HG03354 (cell line): ENCODE results near the gene MYBPC1.
"Not testable (repeated sequence)": the region's sequence is repeated elsewhere in the genome, so short reads cannot be mapped to it uniquely, and the experiment has no call there.

Source experiments
- ATAC-seq: cut with Tn5 transposase; IDR thresholded peaks from one replicate; pipeline ENCODE4 v1.9.1; 2021; ENCODE audit warnings: mild to moderate bottlenecking; ENCODE audit not compliant: unreplicated experiment, poor library complexity, severe bottlenecking

Gene MYBPC1

GRCh38 chr12:101594700-101595099 is at the start of gene MYBPC1:
Gene MYBPC1, plus strand, starts transcription at chr12:101594971. Its CDS starts 100 bp downstream, at chr12:101595071.
- ATAC-seq, result no peak

- ATAC-seq, result no peak
Measured at GRCh38 chr12:101551362-101552114, 43.2 kb upstream of the MYBPC1 start.

- no peak for ATAC-seq
Measured at GRCh38 chr12:101552277-101552676, 42.5 kb upstream of the MYBPC1 start.

GRCh38 chr12:101557094-101557493 is 37.7 kb upstream of the MYBPC1 start:
- no peak for ATAC-seq

- ATAC-seq, result not testable (repeated sequence)
Measured at GRCh38 chr12:101558726-101559125, 36.0 kb upstream of the MYBPC1 start.

- ATAC-seq, result no peak
Measured at GRCh38 chr12:101563212-101563611, 31.6 kb upstream of the MYBPC1 start.

- ATAC-seq, result no peak
Measured at GRCh38 chr12:101564912-101565311, 29.9 kb upstream of the MYBPC1 start.

GRCh38 chr12:101566318-101566717 is 28.5 kb upstream of the MYBPC1 start:
- no peak for ATAC-seq

- ATAC-seq, result no peak
Measured at GRCh38 chr12:101567918-101568317, 26.9 kb upstream of the MYBPC1 start.

- ATAC-seq, result no peak
Measured at GRCh38 chr12:101570047-101570446, 24.7 kb upstream of the MYBPC1 start.

- no peak for ATAC-seq
Measured at GRCh38 chr12:101571105-101571504, 23.7 kb upstream of the MYBPC1 start.

- ATAC-seq, result no peak
Measured at GRCh38 chr12:101573743-101574142, 21.0 kb upstream of the MYBPC1 start.

GRCh38 chr12:101578417-101578816 is 16.4 kb upstream of the MYBPC1 start:
- ATAC-seq, result no peak

GRCh38 chr12:101581190-101581589 is 13.6 kb upstream of the MYBPC1 start:
- ATAC-seq, result no peak

- ATAC-seq, result no peak
Measured at GRCh38 chr12:101582937-101583336, 11.8 kb upstream of the MYBPC1 start.

- ATAC-seq, result no peak
Measured at GRCh38 chr12:101590383-101590782, 4.4 kb upstream of the MYBPC1 start.

GRCh38 chr12:101591781-101592180 is 3.0 kb upstream of the MYBPC1 start:
- no peak for ATAC-seq

GRCh38 chr12:101592448-101592847 is 2.3 kb upstream of the MYBPC1 start:
- ATAC-seq, result no peak

- no peak for ATAC-seq
Measured at GRCh38 chr12:101592921-101593320, 1.9 kb upstream of the MYBPC1 start.

GRCh38 chr12:101596172-101596571 is 1.4 kb downstream of the MYBPC1 start:
- ATAC-seq, result no peak

- ATAC-seq, result no peak
Measured at GRCh38 chr12:101597164-101597563, 2.4 kb downstream of the MYBPC1 start.

- no peak for ATAC-seq
Measured at GRCh38 chr12:101598483-101598882, 3.7 kb downstream of the MYBPC1 start.
